ENCODE results near the gene SNAP91. TPM values are rescaled to one million over a fixed set of nuclear protein-coding genes. Genes with fewer than 3 reads are reported as not detected.

Gene SNAP91
- total and polyA plus RNA-seq, 2 of the 8 experiments (the other 6 are each of a cell fraction or from before 2014, with no cell fraction given), result 1.3 to 1.5 TPM

DNA sequence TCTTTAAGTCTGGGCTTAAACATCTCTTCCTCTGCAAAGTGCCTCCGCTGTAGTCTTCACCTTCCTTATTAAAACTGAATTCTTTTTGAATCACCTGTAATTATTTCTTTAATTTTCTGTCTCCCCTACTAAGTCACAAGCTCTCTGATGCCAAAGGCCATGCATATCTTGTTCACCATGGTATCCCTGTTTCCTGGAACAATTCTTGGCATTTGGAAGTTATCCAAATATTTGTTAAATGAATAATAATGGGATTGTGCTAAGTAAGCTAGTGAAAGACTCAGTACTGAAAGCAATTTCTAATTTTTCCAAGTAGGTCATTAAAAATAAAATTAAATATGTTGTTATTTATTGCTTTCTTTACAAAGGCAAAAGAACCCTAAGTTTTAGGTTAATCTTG is 12.2 kb downstream of the SNAP91 start (continued):
- TF ChIP-seq, protein P1, sequence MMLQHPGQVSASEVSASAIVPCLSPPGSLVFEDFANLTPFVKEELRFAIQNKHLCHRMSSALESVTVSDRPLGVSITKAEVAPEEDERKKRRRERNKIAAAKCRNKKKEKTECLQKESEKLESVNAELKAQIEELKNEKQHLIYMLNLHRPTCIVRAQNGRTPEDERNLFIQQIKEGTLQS (IDR thresholded peaks at IDR 0.05; ENCODE audit: insufficient read depth, low read depth, low read length), result no peak
- TF ChIP-seq ASH2L (IDR thresholded peaks at IDR 0.05; ENCODE audit: low read length) (no peak), GABPA (IDR thresholded peaks at IDR 0.05; ENCODE audit: borderline replicate concordance, insufficient read depth, low read length) (no peak), POU5F1 (IDR thresholded peaks at IDR 0.05; ENCODE audit: low read depth, low read length) (no peak), CREB1 (IDR thresholded peaks at IDR 0.05) (no peak)
